ENCODE data around the gene EHMT1. TPM values are rescaled to one million over a fixed set of nuclear protein-coding genes. Genes with fewer than 3 reads are reported as not detected.
A peak's percentile ranks its signal among the peaks of the same experiment; 100 is the strongest.

The EHMT1 gene
- total and polyA plus RNA-seq, 2 of the 8 experiments (the other 6 are each of a cell fraction or from before 2014, with no cell fraction given), result 95.7 to 163 TPM

DNA sequence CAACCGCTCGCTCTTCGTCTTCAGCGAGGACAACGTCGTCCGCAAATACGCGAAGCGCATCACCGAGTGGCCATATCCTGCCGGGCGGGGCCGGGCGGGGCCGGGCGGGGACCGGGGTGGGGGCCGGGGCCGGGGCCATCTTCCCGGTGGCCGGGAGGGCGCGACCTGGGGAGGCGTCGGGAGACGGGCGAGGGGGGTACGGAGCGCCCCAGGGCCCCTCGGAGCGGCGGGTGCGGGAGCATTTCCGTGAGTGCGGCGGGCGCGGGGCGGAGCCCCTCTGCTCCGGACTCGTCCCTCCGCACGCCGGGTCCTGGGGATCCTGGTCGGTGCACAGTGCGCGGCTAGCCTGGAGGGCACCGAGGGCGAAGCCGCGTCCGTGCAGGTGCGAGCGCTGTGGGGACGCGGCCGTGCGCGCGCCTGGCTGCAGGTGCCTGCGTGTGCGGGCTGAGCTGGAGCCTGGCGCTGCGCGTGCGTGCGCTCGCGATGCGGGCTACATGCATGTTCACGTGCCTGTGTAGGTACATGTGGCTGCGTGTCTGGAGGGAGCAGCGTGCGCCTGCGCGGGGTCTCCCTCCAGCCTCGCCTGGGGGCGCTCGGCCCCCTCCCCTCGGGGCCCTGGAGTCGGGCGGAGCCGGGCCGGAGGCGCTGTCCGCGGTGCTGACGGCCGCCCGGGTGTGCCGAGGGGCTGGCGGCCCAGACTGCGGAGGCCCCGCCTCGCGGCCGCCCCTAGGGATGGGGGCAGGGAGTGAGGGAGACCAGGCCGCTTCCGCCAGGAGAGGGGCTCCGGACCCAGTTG is 259.5 kb downstream of the EHMT1 start (continued):
- TF ChIP-seq KDM5A (IDR thresholded peaks at IDR 0.05; ENCODE audit: low read length) (no peak), POLR2AphosphoS5 (IDR thresholded peaks at IDR 0.05; ENCODE audit: low read depth, low read length) (no peak), SIN3A (conservative IDR thresholded peaks at IDR 0.05 in 1 of 2, IDR thresholded peaks at IDR 0.05 in 1 of 2; ENCODE audit: low read depth in 1 of 2, low read length in 2 of 2) (peak; percentile 58 to 76; a peak in 1 of 4 replicates), KDM4A (IDR thresholded peaks at IDR 0.05; ENCODE audit: low read depth, low read length, severe bottlenecking) (peak; percentile 77), USF2 (IDR thresholded peaks at IDR 0.05; ENCODE audit: low read length) (no peak), KDM1A (IDR thresholded peaks at IDR 0.05; ENCODE audit: borderline replicate concordance, low read length) (no peak), HDAC6 (IDR thresholded peaks at IDR 0.05; ENCODE audit: low read depth, low read length) (no peak), SIX5 (IDR thresholded peaks at IDR 0.05; ENCODE audit: low read depth, low read length) (no peak), EZH2 (IDR thresholded peaks at IDR 0.05; ENCODE audit: low read depth, low read length, severe bottlenecking) (no peak), BCL11A (IDR thresholded peaks at IDR 0.05; ENCODE audit: low read depth in 2 of 2, low read length in 2 of 2) (no peak), BACH1 (IDR thresholded peaks at IDR 0.05; ENCODE audit: low read length) (no peak), CBX8 (IDR thresholded peaks at IDR 0.05; ENCODE audit: borderline replicate concordance, low read depth, low read length) (no peak), GTF2F1 (IDR thresholded peaks at IDR 0.05; ENCODE audit: borderline replicate concordance, low read depth, low read length) (no peak), SAP30 (IDR thresholded peaks at IDR 0.05; ENCODE audit: insufficient read depth, insufficient replicate concordance, low read length) (no peak), MAFK (IDR thresholded peaks at IDR 0.05; ENCODE audit: low read depth, low read length) (no peak), TBP (IDR thresholded peaks at IDR 0.05; ENCODE audit: low read depth, low read length) (no peak), ZNF274 (IDR thresholded peaks at IDR 0.05; ENCODE audit: borderline replicate concordance, extremely low read depth, low read length) (no peak), RNF2 (IDR thresholded peaks at IDR 0.05; ENCODE audit: borderline replicate concordance, low read depth, low read length, missing control alignments, poor library complexity, severe bottlenecking) (no peak), SP1 (IDR thresholded peaks at IDR 0.05; ENCODE audit: low read depth, low read length) (no peak)

All from H1 (cell line).